Stomach (tissue), 9 donors: ENCODE data around the gene COL23A1. TPM values are rescaled to one million over a fixed set of nuclear protein-coding genes. Genes with fewer than 3 reads are reported as not detected.
A peak's percentile ranks its signal among the peaks of the same experiment; 100 is the strongest.
"Not testable (repeated sequence)": the region's sequence is repeated elsewhere in the genome, so short reads cannot be mapped to it uniquely, and the experiment has no call there.

ENCODE experiments used
- DNase-seq, 2 donors: peaks; one replicate each; pipeline versions ENCODE4 v3.0.0 to v3.0.0-alpha.2; 2013 to 2019
- H3K27ac ChIP-seq, 5 donors: fragments of 200-600 bp in 4 of 5; sonication (generic) in 4 of 5; one replicate each; pipeline ENCODE4 v1.5.1; 2013 to 2019; ENCODE audit warnings: mild to moderate bottlenecking in 1 of 5, moderate library complexity in 1 of 5
- H3K27me3 ChIP-seq, 3 donors: fragments of 200-600 bp; sonication (generic); one replicate each; pipeline ENCODE4 v1.5.1; 2017 to 2019; ENCODE audit warnings: mixed run types in 1 of 3
- H3K36me3 ChIP-seq, 4 donors: fragments of 200-600 bp; sonication (generic); 1 replicate in 3 of 4; 2 replicates in 1 of 4; pipeline ENCODE4 v1.5.1; 2016 to 2019
- H3K4me1 ChIP-seq, 4 donors: fragments of 200-600 bp; sonication (generic); one replicate each; pipeline ENCODE4 v1.5.1; 2016 to 2019
- H3K4me3 ChIP-seq, 4 donors: fragments of 200-600 bp; sonication (generic) in 3 of 4; one replicate each; pipeline ENCODE4 v1.5.1; 2016 to 2019; ENCODE audit warnings: mild to moderate bottlenecking in 1 of 4
- H3K9me3 ChIP-seq, 4 donors: fragments of 200-600 bp; sonication (generic); one replicate each; pipeline ENCODE4 v1.5.1; 2016 to 2019
- EP300 ChIP-seq: sonication (generic); formaldehyde crosslinking; IDR thresholded peaks from one replicate; pipeline ENCODE4 v1.6.1; 2017; ENCODE audit warnings: antibody characterized with exemption
- POLR2A ChIP-seq, 4 donors: fragments of 450-650 bp; IDR thresholded peaks; one replicate each; pipeline ENCODE4 v1.6.1; 2016; ENCODE audit warnings: antibody characterized with exemption in 4 of 4, control low read depth in 2 of 4, mild to moderate bottlenecking in 1 of 4, moderate library complexity in 1 of 4
- POLR2AphosphoS5 ChIP-seq, 3 donors: sonication (generic); formaldehyde crosslinking; IDR thresholded peaks; one replicate each; pipeline ENCODE4 v1.6.1; 2016; ENCODE audit warnings: antibody characterized with exemption in 3 of 3
- WGBS, 5 donors: extraction: QIAGEN DNeasy Blood & Tissue Kit in 3 of 5; methylation state at CpG; one replicate each; pipeline versions ENCODE4 v1.1.5 to v1.1.7; 2013 to 2018; 5-methylcytosine and 5-hydroxymethylcytosine counted together
- intact Hi-C: fragments of 100-400 bp; cut with DNase I; formaldehyde crosslinking; loops from one replicate; pipeline ENCODE4 v1.15.1; 2023; ENCODE audit warnings: low total_unique reads
- polyA plus RNA-seq, 3 donors: library from polyadenylated mRNA; stranded (reverse); fragments of 200-250 nt; gene quantifications; one replicate each; pipeline ENCODE4 v1.2.3, GENCODE V29; 2013
- total RNA-seq, 5 donors: library from RNA; depleted of rRNA; stranded (reverse); fragments of >200 nt; gene quantifications; one replicate each; pipeline versions ENCODE4 v1.1.0 to v1.2.3, GENCODE V29; 2014 to 2016
- TF ChIP-seq, protein P1 (sequence below), 7 experiments: fragments of 450-650 bp in 4 of 7; fragments of 200-600 bp in 3 of 7; sonication (generic) in 3 of 7; IDR thresholded peaks; one replicate each; pipeline ENCODE4 v1.5.1; 2016 to 2019; ENCODE audit warnings: antibody characterized with exemption in 7 of 7, control low read depth in 2 of 7, mild to moderate bottlenecking in 1 of 7
- donor health status: healthy with polysubstance abuse.
- donor health status: Bipolar disorder and iron deficiency.
- donor health status: healthy.

The COL23A1 gene
- total and polyA plus RNA-seq, 8 donors, result under 0.01 to 7.0 (median 1.4) TPM

DNA sequence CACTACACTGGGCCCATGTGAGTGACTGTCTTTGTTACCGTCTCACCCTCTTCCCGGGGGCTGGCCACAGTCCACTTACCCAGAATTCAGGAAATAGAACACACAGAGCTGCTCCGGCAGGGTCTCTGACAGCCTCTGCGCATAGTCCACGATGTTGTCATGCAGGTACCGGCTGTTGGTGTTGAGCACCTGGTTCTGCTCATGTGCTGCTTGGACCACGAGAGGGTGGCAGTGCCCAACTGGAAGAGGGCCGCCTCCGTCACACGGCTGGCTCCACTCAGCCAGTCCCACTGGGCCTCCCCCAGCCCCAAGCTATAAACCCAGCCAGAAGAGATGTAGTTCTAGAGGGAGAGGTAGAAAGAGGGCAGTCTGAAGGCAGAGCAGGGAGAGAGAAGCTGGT lies 360.3 kb downstream of the COL23A1 start:
- intact Hi-C loops, result no loop called here

GRCh38 chr5:178229111-178229510 lies 361.1 kb downstream of the COL23A1 start:
- 91 to 98% (median 95%) methylated on average over 13 of the region's 13 CpGs for WGBS, 5 donors
- intact Hi-C loops, H3K4me3 ChIP-seq, H3K27me3 ChIP-seq, H3K27ac ChIP-seq, H3K9me3 ChIP-seq, DNase-seq: not testable (repeated sequence)
- Histone ChIP-seq H3K36me3 (peaks cover 33 to 73% (median 63%) of the 10 kb centered on the region in 4 donors), H3K4me1 (peaks cover 11 to 61% (median 34%) of the 10 kb centered on the region in 4 donors)

More for the DNA sequence above, 360.3 kb downstream of the COL23A1 start:
- peak overlapping the region in 1 of 4 donors; percentile 87 for H3K4me3 ChIP-seq
- WGBS, 5 donors, result 92 to 94% (median 93%) methylated on average over 10 of the region's 10 CpGs
- no peak for DNase-seq
- no peaks in the 10 kb centered on the region for H3K9me3 ChIP-seq
- H3K27ac ChIP-seq, result no peak overlapping the region
- peaks cover 11 to 64% (median 37%) of the 10 kb centered on the region in 4 donors for H3K4me1 ChIP-seq
- peaks cover 33 to 66% (median 57%) of the 10 kb centered on the region in 4 donors for H3K36me3 ChIP-seq
- TF ChIP-seq POLR2A (IDR thresholded peaks at IDR 0.05) (no peak), EP300 (no peak), POLR2AphosphoS5 (IDR thresholded peaks at IDR 0.05) (no peak)
- TF ChIP-seq, protein P1, sequence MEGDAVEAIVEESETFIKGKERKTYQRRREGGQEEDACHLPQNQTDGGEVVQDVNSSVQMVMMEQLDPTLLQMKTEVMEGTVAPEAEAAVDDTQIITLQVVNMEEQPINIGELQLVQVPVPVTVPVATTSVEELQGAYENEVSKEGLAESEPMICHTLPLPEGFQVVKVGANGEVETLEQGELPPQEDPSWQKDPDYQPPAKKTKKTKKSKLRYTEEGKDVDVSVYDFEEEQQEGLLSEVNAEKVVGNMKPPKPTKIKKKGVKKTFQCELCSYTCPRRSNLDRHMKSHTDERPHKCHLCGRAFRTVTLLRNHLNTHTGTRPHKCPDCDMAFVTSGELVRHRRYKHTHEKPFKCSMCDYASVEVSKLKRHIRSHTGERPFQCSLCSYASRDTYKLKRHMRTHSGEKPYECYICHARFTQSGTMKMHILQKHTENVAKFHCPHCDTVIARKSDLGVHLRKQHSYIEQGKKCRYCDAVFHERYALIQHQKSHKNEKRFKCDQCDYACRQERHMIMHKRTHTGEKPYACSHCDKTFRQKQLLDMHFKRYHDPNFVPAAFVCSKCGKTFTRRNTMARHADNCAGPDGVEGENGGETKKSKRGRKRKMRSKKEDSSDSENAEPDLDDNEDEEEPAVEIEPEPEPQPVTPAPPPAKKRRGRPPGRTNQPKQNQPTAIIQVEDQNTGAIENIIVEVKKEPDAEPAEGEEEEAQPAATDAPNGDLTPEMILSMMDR (IDR thresholded peaks at IDR 0.05), result no peak
- no peaks in the 10 kb centered on the region for H3K27me3 ChIP-seq

DNA sequence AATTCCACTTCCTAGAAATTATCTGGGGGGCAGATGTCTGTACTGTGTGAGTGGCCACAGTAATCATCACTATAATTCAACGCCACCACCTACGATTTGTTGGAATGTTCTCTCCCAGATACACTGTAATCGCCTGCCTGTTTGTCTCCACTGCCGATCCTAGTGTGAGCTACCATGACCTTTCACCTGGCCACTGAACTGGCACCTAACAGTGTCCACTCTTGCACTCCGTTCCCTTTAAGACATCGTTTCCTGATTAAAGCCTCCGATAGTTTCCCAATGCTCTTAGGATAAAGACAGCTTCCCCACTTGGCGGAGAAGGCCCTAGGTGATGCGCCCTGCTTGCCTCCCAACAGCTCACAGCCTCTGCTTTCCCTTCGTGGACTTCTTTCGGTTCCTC lies 361.6 kb downstream of the COL23A1 start:
- no peak for TF ChIP-seq POLR2AphosphoS5 (IDR thresholded peaks at IDR 0.05)
- Histone ChIP-seq H3K4me1 (peaks cover 11 to 61% (median 34%) of the 10 kb centered on the region in 4 donors), H3K9me3 (no peaks in the 10 kb centered on the region), H3K27ac (no peak overlapping the region), H3K27me3 (no peaks in the 10 kb centered on the region), H3K36me3 (peaks cover 33 to 78% (median 66%) of the 10 kb centered on the region in 4 donors), H3K4me3 (no peak overlapping the region)
- 92 to 96% (median 94%) methylated on average over 11 of the region's 11 CpGs for WGBS, 5 donors
- intact Hi-C loops, result no loop called here
- DNase-seq, result no peak

- Histone ChIP-seq H3K4me1 (peaks cover 11 to 57% (median 30%) of the 10 kb centered on the region in 4 donors), H3K4me3 (no peak overlapping the region), H3K27me3 (no peaks in the 10 kb centered on the region), H3K36me3 (peaks cover 33 to 85% (median 69%) of the 10 kb centered on the region in 4 donors), H3K9me3 (no peaks in the 10 kb centered on the region), H3K27ac (no peak overlapping the region)
- intact Hi-C loops, result no loop called here
- WGBS, 5 donors, result 88 to 94% (median 92%) methylated on average over 3 of the region's 3 CpGs
- DNase-seq, result no peak
- TF ChIP-seq EP300 (no peak), POLR2A (IDR thresholded peaks at IDR 0.05) (no peak)
- TF ChIP-seq, protein P1 (IDR thresholded peaks at IDR 0.05), result no peak
Observed at GRCh38 chr5:178227929-178228328, 362.3 kb downstream of the COL23A1 start.

- 87 to 98% (median 95%) methylated on average over 4 of the region's 4 CpGs for WGBS, 5 donors
- Histone ChIP-seq H3K36me3 (peaks cover 38 to 92% (median 77%) of the 10 kb centered on the region in 4 donors), H3K9me3 (no peaks in the 10 kb centered on the region), H3K27me3 (no peaks in the 10 kb centered on the region), H3K27ac (no peak overlapping the region), H3K4me1 (peaks cover 11 to 54% (median 26%) of the 10 kb centered on the region in 4 donors), H3K4me3 (no peak overlapping the region)
- TF ChIP-seq POLR2A (IDR thresholded peaks at IDR 0.05) (no peak), EP300 (no peak), POLR2AphosphoS5 (IDR thresholded peaks at IDR 0.05) (no peak)
- TF ChIP-seq, protein P1 (IDR thresholded peaks at IDR 0.05), result no peak
- no peak for DNase-seq
- intact Hi-C loops, result no loop called here
Observed at GRCh38 chr5:178227138-178227659, 363.0 kb downstream of the COL23A1 start.
